Measurements from ENCODE around the gene LILRB5. TPM values are rescaled to one million over a fixed set of nuclear protein-coding genes. Genes with fewer than 3 reads are reported as not detected.
"Not testable (repeated sequence)": the region's sequence is repeated elsewhere in the genome, so short reads cannot be mapped to it uniquely, and the experiment has no call there.

LILRB5 gene
- total RNA-seq, 1 donor from 2014 or later, result not detected

GRCh38 chr19:54252243-54252642 is 4.8 kb downstream of the LILRB5 start:
- H3K9me3 Mint-ChIP-seq, result no peaks in the 10 kb centered on the region
- peaks cover 12% of the 10 kb centered on the region for H3K4me1 Mint-ChIP-seq
- no peaks in the 10 kb centered on the region for H3F3A ChIP-seq (ENCODE audit: low read depth)
- H3K4me2 ChIP-seq, result no peak overlapping the region
- H3K36me3 Mint-ChIP-seq, result peaks cover 3% of the 10 kb centered on the region
- H4K20me1 ChIP-seq (ENCODE audit: low read depth), result no peaks in the 10 kb centered on the region
- H3K27me3 ChIP-seq, result peaks cover 16% of the 10 kb centered on the region
- no peak overlapping the region for H3K27ac Mint-ChIP-seq
- no peak overlapping the region for H3K27ac ChIP-seq
- no peak overlapping the region for H3K9ac ChIP-seq
- H3K36me3 ChIP-seq, result no peaks in the 10 kb centered on the region
- no peaks in the 10 kb centered on the region for H3K4me1 ChIP-seq
- H3K4me3 Mint-ChIP-seq, result no peak overlapping the region
- peaks cover 12% of the 10 kb centered on the region for H3K27me3 Mint-ChIP-seq (ENCODE audit: insufficient read depth, low read depth)
- H2AFZ ChIP-seq (replicated peaks), result no peak overlapping the region
- DNase-seq (ENCODE audit: low spot score), result no peak
- H3K4me3 ChIP-seq, result no peak overlapping the region
- H3K9me3 ChIP-seq (ENCODE audit: low read depth), result no peaks in the 10 kb centered on the region
- TF ChIP-seq EZH2 (IDR thresholded peaks at IDR 0.05) (no peak), EZH2phosphoT487 (IDR thresholded peaks at IDR 0.05) (no peak), CTCF (IDR thresholded peaks at IDR 0.05) (no peak)
- no peaks in the 10 kb centered on the region for H3K79me2 ChIP-seq (ENCODE audit: low read depth)

- H3K4me1 Mint-ChIP-seq, result peaks cover 15% of the 10 kb centered on the region
- H3K9me3 Mint-ChIP-seq, result no peaks in the 10 kb centered on the region
- no peak overlapping the region for H3K4me2 ChIP-seq
- H3K27me3 ChIP-seq, result peaks cover 16% of the 10 kb centered on the region
- no peak for TF ChIP-seq EZH2 (IDR thresholded peaks at IDR 0.05)
- TF ChIP-seq EZH2phosphoT487 (IDR thresholded peaks at IDR 0.05), result no peak
- TF ChIP-seq CTCF (IDR thresholded peaks at IDR 0.05), result no peak
- H3K27me3 Mint-ChIP-seq (ENCODE audit: insufficient read depth, low read depth), result peaks cover 13% of the 10 kb centered on the region
- peak overlapping the region; percentile 86 for H3K27ac Mint-ChIP-seq
- H3K79me2 ChIP-seq (ENCODE audit: low read depth), result no peaks in the 10 kb centered on the region
- no peaks in the 10 kb centered on the region for H3F3A ChIP-seq (ENCODE audit: low read depth)
- H3K4me3 ChIP-seq, result no peak overlapping the region
- H3K9me3 ChIP-seq (ENCODE audit: low read depth), result no peaks in the 10 kb centered on the region
- no peak overlapping the region for H3K4me3 Mint-ChIP-seq
- no peaks in the 10 kb centered on the region for H4K20me1 ChIP-seq (ENCODE audit: low read depth)
- H3K9ac ChIP-seq, result no peak overlapping the region
- no peaks in the 10 kb centered on the region for H3K36me3 ChIP-seq
- H3K36me3 Mint-ChIP-seq, result no peaks in the 10 kb centered on the region
- no peak overlapping the region for H3K27ac ChIP-seq
- no peak overlapping the region for H2AFZ ChIP-seq (replicated peaks)
- no peaks in the 10 kb centered on the region for H3K4me1 ChIP-seq
- DNase-seq (ENCODE audit: low spot score), result no peak
Observed at GRCh38 chr19:54248016-54248601, 9.0 kb downstream of the LILRB5 start.

- Histone ChIP-seq H3K36me3 (no peaks in the 10 kb centered on the region), H4K20me1 (ENCODE audit: low read depth) (no peaks in the 10 kb centered on the region), H3K9ac (no peak overlapping the region), H3K27me3 (peaks cover 16% of the 10 kb centered on the region), H3K79me2 (ENCODE audit: low read depth) (no peaks in the 10 kb centered on the region), H2AFZ (replicated peaks) (no peak overlapping the region), H3F3A (ENCODE audit: low read depth) (no peaks in the 10 kb centered on the region), H3K4me3 (no peak overlapping the region), H3K27ac (no peak overlapping the region), H3K9me3 (ENCODE audit: low read depth) (no peaks in the 10 kb centered on the region), H3K4me2 (no peak overlapping the region), H3K4me1 (no peaks in the 10 kb centered on the region)
- peaks cover 16% of the 10 kb centered on the region for H3K27me3 Mint-ChIP-seq (ENCODE audit: insufficient read depth, low read depth)
- no peak for TF ChIP-seq EZH2phosphoT487 (IDR thresholded peaks at IDR 0.05)
- H3K36me3 Mint-ChIP-seq, result no peaks in the 10 kb centered on the region
- H3K27ac Mint-ChIP-seq, result no peak overlapping the region
- no peaks in the 10 kb centered on the region for H3K9me3 Mint-ChIP-seq
- no peak for DNase-seq (ENCODE audit: low spot score)
- peaks cover 12% of the 10 kb centered on the region for H3K4me1 Mint-ChIP-seq
- no peak overlapping the region for H3K4me3 Mint-ChIP-seq
Observed at GRCh38 chr19:54247106-54247930, 9.8 kb downstream of the LILRB5 start.

- no peak for TF ChIP-seq EZH2phosphoT487 (IDR thresholded peaks at IDR 0.05)
- no peak for TF ChIP-seq CTCF (IDR thresholded peaks at IDR 0.05)
- TF ChIP-seq EZH2 (IDR thresholded peaks at IDR 0.05), result no peak
- Mint-ChIP-seq H3K27ac (no peak overlapping the region), H3K4me3 (no peak overlapping the region), H3K9me3 (no peaks in the 10 kb centered on the region), H3K4me1 (peaks cover 12% of the 10 kb centered on the region), H3K27me3 (ENCODE audit: insufficient read depth, low read depth) (peaks cover 14% of the 10 kb centered on the region), H3K36me3 (no peaks in the 10 kb centered on the region)
- Histone ChIP-seq H3K4me3 (no peak overlapping the region), H3K36me3 (no peaks in the 10 kb centered on the region), H3K4me1 (no peaks in the 10 kb centered on the region), H2AFZ (replicated peaks) (no peak overlapping the region), H3K79me2 (ENCODE audit: low read depth) (no peaks in the 10 kb centered on the region), H3K9me3 (ENCODE audit: low read depth) (no peaks in the 10 kb centered on the region), H4K20me1 (ENCODE audit: low read depth) (no peaks in the 10 kb centered on the region), H3F3A (ENCODE audit: low read depth) (no peaks in the 10 kb centered on the region), H3K27me3 (peaks cover 16% of the 10 kb centered on the region), H3K9ac (no peak overlapping the region), H3K27ac (no peak overlapping the region), H3K4me2 (no peak overlapping the region)
- no peak for DNase-seq (ENCODE audit: low spot score)
Observed at GRCh38 chr19:54245936-54246335, 11.1 kb downstream of the LILRB5 start.

- not testable (repeated sequence) for H3K9ac ChIP-seq; H3K36me3 Mint-ChIP-seq; H3K9me3 Mint-ChIP-seq; H3F3A ChIP-seq (ENCODE audit: low read depth); H3K9me3 ChIP-seq (ENCODE audit: low read depth); H3K4me2 ChIP-seq; H3K4me1 ChIP-seq; H3K27ac ChIP-seq; H3K4me3 ChIP-seq; DNase-seq (ENCODE audit: low spot score); H3K27ac Mint-ChIP-seq; H3K27me3 ChIP-seq; H3K4me1 Mint-ChIP-seq; H3K4me3 Mint-ChIP-seq; H3K79me2 ChIP-seq (ENCODE audit: low read depth); H3K36me3 ChIP-seq; H2AFZ ChIP-seq (replicated peaks); H4K20me1 ChIP-seq (ENCODE audit: low read depth)
- H3K27me3 Mint-ChIP-seq (ENCODE audit: insufficient read depth, low read depth), result peaks cover 11% of the 10 kb centered on the region
Observed at GRCh38 chr19:54243809-54244208, 13.3 kb downstream of the LILRB5 start.
